ENCODE results near the gene OSM.

The OSM gene

GRCh38 chr22:30276039-30276438 lies 9.4 kb upstream of the OSM start:
- H3K9me3 ChIP-seq (ENCODE audit: control insufficient read depth, insufficient read depth, low read depth, low read length), result no peaks in the 10 kb centered on the region
- TF ChIP-seq OVOL3 (tag by site-specific recombination; IDR thresholded peaks at IDR 0.05), result no peak
- TF ChIP-seq ZBTB49 (tag by site-specific recombination; IDR thresholded peaks at IDR 0.05; ENCODE audit: low read depth), result no peak
- TF ChIP-seq ZNF561 (tag by site-specific recombination; IDR thresholded peaks at IDR 0.05; ENCODE audit: borderline replicate concordance), result no peak
- TF ChIP-seq ZNF488 (tag by site-specific recombination; IDR thresholded peaks at IDR 0.05), result no peak
- no peak for TF ChIP-seq ZNF792 (tag by site-specific recombination; IDR thresholded peaks at IDR 0.05)
- no peak for TF ChIP-seq ZNF2 (tag by site-specific recombination; IDR thresholded peaks at IDR 0.05)
- TF ChIP-seq INSM2 (tag by site-specific recombination; IDR thresholded peaks at IDR 0.05), result no peak
- no peak for TF ChIP-seq ZNF692 (tag by site-specific recombination; IDR thresholded peaks at IDR 0.05)
- TF ChIP-seq HOXC10 (CRISPR knock-in tag; IDR thresholded peaks at IDR 0.05), result no peak
- TF ChIP-seq ZSCAN4 (tag by site-specific recombination; IDR thresholded peaks at IDR 0.05), result no peak
- no peak for TF ChIP-seq ZSCAN5A (tag by site-specific recombination; IDR thresholded peaks at IDR 0.05)
- TF ChIP-seq ZNF114 (tag by site-specific recombination; IDR thresholded peaks at IDR 0.05), result no peak
- TF ChIP-seq ZNF140 (tag by site-specific recombination; IDR thresholded peaks at IDR 0.05), result no peak
- TF ChIP-seq OSR2 (tag by site-specific recombination; IDR thresholded peaks at IDR 0.05), result no peak
- TF ChIP-seq ZNF513 (tag by site-specific recombination; IDR thresholded peaks at IDR 0.05), result no peak
- TF ChIP-seq ZNF529 (tag by site-specific recombination; IDR thresholded peaks at IDR 0.05; ENCODE audit: insufficient replicate concordance), result no peak
- no peak for TF ChIP-seq KLF8 (tag by site-specific recombination; IDR thresholded peaks at IDR 0.05)
- no peak for TF ChIP-seq KLF16 (tag by site-specific recombination; IDR thresholded peaks at IDR 0.05)
- no peak for TF ChIP-seq ZNF366 (tag by site-specific recombination; conservative IDR thresholded peaks at IDR 0.05)
- TF ChIP-seq ZEB2 (tag by site-specific recombination; IDR thresholded peaks at IDR 0.05), result no peak
- H3K4me3 ChIP-seq (ENCODE audit: low read depth, low read length), result no peak overlapping the region
- ChIA-PET POLR2A (interaction anchor here (0.6 to 1.2 kb wide), 2 partner anchors 12 to 110 kb away, joined by 3 read pairs; no protein-coding TSS in a partner anchor), CTCF (interaction anchor here (0.7 to 4.4 kb wide), 4 partner anchors 12 to 248 kb away, joined by 3 to 30 read pairs (median 5); partner anchors contain the start of gene CASTOR1)
- no peaks in the 10 kb centered on the region for H3K36me3 ChIP-seq (ENCODE audit: control insufficient read depth in 2 of 2, insufficient read depth in 1 of 2, low read length in 2 of 2)
- H3K4me1 ChIP-seq (ENCODE audit: control insufficient read depth, insufficient read depth, low read length), result no peaks in the 10 kb centered on the region
- H3K27ac ChIP-seq (ENCODE audit: extremely low read depth, low read depth, low read length), result no peak overlapping the region
